ENCODE data around the gene PLCB4.

The PLCB4 gene

DNA sequence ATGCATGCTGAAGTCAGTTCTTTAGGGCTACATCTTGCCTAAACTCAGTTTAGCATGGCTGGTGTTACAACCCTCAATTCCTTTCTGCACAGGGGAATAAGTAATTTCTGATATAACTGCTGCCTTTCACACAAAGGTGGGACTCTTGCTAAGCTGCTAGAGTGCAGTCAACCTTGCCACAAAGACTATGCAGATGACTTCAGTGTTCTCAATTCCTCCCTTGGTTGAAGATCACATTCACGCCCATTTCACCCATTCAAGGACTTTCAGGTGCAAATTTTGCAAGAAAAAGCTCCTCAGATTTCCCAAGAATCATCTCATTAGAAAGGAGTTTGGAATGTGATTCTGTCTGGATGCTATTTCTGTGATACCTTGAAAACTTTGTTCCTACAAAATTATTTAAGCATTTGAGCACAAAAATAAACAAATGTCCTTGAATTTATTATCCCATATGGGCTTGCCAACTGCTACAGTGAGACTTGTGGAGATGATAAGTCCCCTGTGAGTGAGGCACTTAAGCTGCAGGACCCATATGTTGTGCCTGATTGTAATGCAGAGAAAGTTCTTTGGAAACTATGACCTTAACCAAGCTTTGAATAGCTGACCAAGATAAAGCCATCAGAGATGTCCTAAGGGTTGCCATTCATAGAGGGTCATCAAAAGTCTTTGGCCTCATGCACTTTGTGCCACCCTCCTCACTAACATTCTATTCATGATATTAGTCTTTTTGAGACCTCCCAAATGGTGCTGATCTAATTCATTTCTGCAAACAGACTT lies 111.8 kb downstream of the PLCB4 start:
- no peak for FAIRE-seq

DNA sequence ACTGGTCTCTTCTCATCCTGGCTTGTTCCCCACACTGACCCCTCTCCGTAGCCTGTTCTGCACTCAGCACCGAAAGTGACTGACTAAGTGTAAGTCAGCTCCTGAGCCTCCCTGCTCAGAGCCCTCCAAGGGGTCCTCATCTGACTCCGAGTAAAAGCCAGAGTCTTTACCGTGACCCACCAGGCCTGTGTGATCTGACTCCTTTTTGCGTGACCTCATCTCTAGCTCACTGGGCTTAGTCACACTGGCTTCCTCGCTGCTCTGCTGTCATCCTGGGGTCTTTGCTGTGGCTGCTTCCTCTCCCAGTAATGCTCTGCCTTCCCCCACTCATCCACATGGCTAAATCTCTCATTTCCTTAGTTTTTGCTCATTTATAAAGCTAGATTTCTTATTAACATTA lies 116.6 kb downstream of the PLCB4 start:
- no peak for FAIRE-seq

DNA sequence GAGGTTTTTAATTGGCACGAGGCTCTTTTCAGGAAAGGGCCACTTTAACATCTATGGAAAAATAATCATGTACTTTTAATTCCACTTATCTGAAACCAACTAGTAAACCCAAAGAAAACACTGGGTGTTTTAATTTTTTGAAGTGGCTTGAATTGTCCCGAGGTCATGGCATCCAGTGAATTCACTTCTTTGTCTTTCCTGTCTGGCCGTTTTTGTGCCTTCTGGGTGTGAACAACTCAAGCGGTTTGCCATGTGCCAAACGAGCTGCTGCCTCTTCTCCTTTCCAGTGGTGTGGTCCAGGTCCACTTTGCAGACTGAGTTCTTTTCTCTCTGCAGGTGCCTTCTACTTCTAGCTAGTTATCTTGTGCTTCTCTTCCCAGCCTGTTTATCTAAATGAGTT lies 117.5 kb downstream of the PLCB4 start:
- peak; percentile 51 for FAIRE-seq

DNA sequence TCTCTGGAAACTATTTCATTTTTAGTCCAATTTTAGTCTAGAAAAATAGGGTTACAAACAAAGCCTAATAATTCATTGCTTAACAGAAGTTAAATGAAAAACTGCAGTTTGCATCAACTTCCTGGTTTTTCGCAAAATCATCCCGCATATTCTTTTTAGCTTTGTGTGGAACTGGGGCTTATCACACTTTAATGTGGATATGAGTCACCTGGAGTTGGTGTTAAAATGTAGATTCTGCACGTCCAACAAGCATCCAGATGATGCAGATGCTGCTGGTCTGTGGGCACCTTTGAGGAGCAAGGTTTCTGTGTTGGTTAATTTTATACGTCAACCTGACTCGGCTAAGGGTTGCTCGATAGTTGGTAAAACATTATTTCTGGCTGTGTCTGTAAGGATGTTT lies 126.1 kb downstream of the PLCB4 start:
- no peak for FAIRE-seq

DNA sequence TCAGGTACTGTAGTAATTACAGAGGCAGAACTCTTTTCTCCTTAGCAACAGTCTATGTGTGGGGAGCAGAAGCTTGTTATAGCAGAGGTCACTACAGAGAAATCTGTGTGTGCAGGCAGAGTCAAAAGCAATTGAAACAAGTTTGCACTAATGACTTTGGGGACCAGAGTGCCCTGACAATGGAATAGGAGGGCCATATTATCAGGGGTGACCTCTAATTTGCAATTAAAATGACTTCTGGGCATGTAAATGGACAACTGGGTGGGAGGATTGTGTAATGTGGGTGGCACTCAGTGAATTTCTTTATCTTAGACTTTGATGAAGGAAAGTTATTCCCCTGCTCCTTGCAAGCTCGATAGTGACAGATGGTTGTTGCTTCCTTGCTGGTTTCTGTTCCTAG lies 127.2 kb downstream of the PLCB4 start:
- no peak for FAIRE-seq

DNA sequence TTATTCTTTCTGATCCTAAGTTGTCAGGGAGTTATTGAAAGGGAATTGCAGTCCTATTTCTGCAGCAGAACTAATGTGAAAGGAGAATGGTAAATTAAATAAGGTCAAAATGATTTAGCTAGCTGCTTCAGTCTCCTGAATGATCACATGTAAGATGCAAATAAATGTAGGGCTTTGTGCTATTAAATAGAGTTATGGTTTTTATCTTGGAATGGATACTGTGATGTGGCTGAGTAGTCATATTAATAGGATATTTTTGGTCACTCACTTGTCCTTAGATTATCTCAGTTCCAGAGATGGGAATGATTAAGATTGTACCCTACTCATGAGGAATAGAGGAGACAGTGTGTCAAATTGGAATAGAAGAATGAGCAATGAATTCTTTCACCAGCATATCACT lies 129.6 kb downstream of the PLCB4 start:
- FAIRE-seq, result peak; percentile 56

DNA sequence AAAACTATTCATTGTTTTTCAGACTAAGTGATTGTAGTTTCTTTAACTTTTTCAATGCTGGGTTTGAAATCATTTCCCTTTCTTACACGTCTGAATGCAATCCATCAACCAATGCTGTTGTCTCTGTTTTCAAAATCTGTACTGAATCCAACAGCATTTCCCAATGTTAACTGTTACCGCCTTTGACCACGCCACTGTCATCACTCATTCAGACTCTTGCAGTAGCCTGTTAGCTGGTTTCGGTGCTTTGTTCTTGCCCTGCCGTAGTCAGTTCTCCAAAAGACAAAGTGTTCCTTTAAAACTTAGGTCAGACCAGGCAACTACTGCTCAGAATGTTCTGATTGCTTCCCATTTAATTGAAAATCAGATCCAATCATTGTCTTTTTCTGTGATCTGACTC lies 131.3 kb downstream of the PLCB4 start:
- FAIRE-seq, result no peak

DNA sequence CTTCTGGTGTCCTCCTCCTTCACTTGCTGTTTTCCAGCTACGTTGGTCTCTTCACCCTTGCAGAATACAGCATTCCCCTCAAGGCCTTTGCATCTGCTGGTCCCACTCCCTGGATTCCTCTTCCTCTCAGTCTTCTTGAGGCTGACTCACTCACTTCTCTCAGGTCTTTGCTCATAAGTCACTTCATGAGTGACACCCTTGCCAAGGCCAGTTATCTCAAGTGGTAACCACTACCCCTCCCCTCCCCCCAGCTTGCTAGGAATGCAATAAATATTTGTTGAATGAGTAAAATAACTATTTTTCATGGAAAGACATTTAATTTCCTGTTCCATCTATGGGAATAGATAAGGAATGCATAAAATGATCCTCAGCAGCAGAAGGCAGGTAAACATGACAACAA lies 131.7 kb downstream of the PLCB4 start:
- no peak for FAIRE-seq

DNA sequence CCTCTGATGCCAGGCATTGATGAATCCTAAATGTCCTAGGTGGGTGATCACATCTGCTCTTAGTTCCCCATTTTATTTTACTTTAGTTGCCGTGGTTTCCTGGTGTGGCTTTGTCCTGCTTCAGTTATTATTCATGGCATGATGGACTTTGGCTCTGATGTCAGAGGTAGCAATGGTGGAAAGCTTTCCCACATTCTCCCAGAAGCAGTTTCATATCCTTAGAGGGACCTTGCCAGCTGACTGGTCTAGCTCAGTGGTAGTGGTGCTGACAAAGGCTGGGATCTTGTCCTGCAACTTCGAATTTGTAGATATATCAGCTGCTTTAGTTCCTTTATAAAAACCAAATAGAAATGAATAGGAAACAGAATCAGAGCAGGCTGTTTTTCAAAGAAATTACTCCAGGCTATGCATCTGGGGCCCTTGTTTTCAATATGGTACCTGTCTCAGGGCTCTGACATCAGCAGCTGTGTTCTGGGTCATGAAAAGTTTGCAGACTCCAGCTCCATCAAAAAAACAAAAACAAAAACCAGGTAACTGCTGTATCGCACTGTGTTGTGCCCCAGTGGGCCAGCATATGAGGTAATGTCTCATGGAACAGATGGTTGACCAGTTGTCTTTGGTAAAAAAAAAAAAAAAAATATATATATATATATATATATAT lies 133.7 kb downstream of the PLCB4 start:
- FAIRE-seq, result no peak

DNA sequence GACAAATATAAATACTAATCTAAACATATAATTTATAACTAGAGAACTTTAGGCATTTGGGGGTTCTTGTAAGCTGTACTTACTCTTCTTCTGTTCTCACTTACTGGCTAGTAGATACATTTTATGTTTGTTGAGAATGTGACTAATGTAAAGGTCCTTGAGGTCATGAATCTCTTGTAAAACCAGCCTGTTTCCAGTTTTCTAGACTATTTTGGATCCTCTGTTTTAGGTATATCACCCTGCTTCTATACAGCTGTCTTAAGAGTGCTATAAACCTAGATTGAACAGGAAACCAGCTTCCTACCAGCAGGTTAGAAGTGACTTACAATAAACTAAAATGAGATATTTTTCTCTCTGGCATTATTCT lies 134.2 kb downstream of the PLCB4 start:
- peak; percentile 33 for FAIRE-seq

DNA sequence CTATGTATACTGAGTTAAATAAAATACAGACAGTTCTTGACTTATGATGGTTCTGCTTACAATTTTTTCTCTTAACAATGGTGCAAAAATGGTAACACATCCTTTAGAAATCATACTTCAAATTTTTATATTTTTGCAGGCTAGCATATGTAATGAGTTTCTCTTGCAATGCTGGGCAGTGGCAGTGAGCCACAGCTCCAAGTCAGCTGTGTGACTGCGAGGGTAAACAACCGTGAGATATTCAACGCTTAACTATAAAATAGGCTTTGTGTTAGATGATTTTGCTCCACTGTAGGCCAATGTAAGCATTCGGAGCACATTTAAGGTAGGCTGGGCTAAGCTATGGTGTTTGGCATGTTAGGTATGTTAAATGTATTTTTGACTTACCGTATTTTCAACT lies 136.1 kb downstream of the PLCB4 start:
- FAIRE-seq, result no peak

DNA sequence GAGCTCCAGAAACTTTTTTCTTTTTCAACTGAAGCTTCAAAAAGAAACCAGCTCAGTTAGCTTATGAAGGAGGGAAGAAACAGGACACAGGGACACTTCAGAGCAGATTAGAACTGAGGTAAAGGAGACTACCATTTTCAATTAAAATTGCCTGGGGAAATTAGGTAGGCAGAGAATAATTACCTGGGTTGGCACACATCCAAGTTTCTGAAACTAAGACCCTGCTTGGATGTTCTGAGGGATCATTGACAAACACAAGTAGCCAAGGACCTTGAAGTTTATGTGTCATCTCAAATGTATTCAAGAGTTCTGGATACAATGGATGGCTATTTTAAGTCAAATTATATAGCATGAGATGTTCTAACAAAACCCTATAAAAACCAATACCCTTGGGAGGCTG lies 137.6 kb downstream of the PLCB4 start:
- FAIRE-seq, result no peak

DNA sequence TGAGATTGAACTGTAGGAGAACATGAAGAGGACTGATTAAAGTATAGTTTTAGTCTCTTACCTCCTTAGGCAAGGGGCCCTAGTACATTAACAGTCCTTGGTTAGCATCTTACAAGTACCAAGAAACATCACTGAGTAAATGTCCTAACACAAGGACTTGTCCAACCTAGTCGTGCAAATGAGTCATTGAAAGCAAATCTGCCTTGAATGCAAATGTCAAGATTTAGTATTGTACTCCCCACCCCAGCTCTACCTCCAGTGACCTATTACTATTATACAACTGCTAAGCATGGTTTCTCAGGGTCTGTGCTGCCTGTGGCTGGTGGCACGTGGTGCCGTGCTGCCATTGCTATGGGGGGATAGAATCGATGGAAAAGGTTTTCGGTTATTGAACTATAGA lies 138.4 kb downstream of the PLCB4 start:
- FAIRE-seq, result no peak

DNA sequence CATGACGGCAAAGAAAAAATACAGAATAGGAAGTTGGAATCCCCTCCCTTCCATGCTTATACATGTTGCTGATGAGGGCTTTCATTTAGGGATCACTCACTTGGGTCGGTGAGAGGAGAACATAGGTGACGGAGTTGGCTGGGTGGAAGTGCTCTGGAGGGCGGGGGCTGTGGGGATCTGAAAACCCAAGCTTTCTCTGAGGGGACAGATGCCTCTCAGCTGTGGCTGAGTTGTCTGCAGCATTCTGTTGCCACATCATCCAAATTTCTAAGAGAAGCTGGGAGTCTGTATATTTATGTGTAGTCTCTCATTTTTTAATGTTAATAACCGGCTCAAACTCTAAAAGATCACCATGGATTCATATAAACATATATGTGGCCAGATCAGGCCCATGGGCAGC lies 141.5 kb downstream of the PLCB4 start:
- FAIRE-seq, result no peak

DNA sequence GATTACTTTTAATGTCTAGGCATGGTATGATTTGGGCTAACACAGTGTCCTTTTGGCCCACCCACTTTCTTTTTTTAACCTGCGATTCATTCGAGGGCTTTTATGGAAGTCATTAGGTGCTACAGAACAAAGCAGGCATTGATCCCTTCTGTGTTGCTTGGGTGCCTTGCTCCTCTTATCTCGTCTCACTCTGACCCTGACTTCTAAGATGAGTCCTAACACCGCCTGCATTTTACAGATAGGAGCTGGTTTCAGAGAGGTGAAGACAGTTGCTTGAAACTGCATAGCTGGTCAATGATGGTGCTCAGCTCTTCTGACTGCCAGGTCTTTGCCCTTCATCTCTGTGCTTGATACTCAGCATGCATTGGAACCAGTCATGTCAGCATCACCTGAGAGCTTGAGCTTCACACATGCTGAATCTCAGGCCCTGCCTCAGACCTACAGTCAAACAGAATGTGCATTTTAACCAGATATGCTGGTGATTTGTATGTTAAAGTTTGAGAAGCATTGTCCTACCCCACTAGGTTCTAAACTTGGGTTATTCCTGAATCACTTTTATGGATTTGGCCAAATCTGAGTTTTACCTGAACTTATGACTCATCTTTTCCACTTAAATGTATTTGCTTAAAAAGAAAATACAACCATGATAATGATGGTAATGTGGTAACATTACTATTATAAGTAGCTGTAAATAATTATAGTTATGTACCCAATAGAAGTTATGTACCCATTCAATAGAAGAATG lies 142.3 kb downstream of the PLCB4 start:
- no peak for FAIRE-seq

DNA sequence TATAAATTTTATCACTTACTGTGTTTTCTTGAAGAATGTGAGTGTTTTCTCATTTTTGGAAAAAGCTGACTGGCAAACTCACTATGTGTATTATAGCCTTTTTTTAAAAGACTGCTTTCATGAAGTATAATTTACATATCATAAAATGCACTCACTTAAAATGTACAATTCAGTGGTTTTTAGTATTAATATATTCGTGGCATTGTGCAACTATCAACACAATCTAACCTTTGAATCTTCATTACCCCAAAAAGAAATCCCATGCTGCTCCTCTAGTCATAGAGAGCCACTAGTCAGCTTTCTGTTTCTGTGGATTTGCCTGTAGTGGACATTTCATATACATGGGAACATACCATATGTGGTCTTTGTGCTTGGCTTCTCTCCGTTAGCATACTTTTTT lies 143.8 kb downstream of the PLCB4 start:
- FAIRE-seq, result no peak

DNA sequence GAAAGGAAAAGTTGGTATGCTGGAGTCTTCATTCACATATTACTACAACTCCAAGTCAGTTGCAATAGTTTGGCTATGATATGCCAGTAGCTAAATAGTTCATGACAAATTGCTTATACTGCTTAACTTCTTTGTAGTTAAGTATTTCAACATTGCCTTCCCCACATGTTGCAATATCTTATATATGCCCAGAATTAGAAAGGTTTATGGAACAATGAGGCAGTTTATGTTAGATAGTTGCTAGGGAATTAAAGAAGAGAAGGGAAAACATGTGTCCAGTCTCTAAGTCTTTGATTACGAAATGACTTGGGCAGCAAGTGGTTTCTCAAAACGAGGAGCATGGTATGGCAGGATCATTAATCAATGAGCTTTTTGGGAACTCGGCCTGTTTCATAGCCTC lies 145.8 kb downstream of the PLCB4 start:
- no peak for FAIRE-seq

DNA sequence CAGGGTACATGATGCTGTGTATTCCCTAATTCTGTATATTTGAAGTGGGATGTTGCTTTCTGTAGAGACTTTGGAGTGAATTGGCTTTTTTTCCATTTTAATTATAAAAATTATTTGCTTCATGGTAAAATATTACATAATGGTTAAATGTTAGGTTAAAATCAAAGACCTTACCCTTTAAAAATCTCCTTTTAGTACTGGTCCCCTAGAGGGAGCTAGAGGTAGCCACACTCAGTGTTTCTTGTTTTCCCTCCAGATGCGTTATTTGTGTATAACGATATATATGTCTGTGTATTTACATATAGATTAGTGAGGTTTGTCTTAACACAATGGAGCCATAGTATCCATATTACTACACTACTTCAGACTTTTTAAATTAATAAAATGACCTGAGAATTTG lies 146.7 kb downstream of the PLCB4 start:
- no peak for FAIRE-seq

DNA sequence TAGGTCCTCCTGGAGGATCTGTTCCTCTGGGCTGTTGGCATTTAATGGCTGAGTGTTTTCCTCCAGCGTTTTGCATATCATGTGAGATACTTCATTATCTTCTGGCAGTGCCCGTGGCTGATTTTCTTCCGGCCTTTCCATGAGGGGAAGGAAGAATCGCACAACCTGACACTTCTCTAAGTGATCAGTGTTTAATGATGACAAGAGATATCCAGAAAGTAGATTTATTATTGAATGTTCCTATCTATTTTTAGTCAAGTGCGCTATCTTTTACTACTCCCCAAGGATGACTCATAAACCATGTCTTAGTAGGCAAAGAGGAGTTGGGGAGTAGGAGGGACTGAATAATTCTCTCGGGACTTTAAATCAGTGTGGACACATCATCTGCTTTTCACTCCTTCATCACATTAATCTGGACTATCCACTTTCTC lies 149.7 kb downstream of the PLCB4 start:
- no peak for FAIRE-seq

DNA sequence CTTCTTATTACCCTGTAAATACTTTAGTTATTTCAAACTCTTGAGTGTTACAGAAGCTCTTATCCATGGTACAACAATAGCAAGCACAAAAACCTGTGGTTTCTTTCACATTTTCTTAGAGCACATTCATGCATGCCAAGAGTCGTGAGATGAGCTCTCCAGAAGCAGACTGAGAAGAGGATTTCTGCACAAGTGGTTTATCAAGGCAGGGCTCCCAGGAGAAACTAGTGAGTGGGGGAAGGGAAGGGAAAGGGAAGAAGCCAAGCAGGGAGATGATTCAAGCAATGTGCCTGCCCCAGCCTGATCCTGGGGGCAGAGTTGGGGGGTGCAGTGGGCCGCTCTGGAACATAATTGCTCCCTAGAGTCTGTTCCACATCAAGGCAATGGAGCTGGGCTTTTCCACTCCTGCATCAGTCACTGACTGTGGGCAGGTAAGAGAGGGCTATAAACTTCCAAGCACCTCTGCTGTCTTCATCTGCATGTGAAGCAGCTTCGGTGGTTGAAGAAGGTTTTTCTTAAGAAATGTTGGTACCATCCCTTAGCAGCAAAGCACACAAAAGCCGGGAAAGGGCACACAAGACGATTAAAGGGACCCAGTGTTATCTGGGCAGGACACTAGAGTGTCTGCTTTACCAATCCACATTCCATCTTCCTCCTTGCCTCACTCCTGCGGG lies 152.1 kb downstream of the PLCB4 start:
- FAIRE-seq, result no peak

DNA sequence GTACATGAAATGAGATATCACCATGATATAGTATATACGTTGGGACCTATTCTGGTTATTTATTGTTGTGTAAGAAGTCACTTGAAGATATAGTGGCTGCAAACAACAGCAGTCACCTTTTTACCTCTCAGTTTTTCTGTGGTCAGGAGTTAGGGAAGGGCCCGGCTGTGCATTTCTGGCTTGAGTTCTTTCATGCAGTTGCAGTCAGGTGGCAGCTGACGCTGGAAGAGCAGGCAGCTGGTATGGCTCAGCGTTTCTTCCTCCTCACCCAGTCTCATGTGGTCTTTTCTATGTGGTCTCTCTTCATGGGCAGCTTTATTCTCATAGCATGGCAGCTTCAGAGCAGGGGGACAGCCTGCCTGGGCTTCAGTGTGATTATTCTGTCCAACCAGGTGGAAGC lies 154.4 kb downstream of the PLCB4 start:
- no peak for FAIRE-seq

DNA sequence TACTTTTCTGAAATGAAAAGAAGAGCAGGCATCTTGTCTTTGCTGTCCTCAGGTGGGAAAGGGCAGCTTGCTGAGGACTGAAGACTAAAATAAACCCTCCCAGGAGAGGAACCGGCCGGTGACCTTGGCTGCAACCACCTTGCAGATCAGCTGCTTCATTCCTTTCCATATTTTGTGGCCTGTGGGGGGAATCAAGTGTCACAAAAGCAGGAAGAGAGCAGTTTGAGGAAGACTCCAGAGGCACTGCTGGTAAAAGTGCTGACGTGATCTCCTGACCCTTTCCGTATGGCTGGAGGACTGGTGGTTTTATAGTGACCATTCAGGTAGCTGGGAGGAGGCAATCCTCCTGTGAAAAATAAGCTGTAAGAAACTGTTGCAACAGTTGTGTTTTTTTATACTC lies 157.0 kb downstream of the PLCB4 start:
- no peak for FAIRE-seq

DNA sequence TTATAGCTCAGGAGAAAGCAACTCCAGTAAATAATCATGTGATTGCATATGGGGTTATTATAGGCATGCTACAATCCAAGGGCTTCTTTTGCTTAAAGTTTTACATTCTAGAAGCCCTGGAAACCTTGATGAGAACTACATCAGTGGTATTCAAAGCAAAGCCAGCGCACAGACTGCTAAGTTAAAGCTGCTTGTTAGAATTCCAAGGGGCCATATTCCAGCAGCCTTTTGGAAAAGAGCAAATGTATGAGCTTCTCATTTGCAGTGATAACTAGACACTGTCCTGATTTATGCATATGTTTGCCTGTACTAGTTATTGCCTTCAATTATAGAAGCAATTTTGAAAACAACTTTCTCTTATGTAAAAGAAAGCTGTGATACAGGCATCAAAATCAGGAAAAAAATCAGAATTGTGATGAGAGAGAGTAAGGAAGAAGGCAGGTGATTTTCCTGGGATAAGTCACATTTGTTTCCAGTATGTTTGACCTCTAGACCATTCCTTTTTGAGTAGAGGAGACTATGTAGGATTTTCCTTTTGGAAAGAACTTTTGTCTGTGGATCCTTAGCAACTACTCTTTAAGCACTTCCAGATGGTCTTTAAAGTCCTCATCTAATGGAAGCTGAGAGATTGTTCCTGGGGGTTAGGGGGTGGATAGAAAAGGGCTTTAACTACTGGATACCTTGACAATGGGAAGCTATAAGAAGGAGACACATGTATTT lies 159.2 kb downstream of the PLCB4 start:
- no peak for FAIRE-seq
